Measurements from ENCODE around the gene MRPL40.

Gene MRPL40

GRCh38 chr22:19467912-19468311 is 35.6 kb downstream of the MRPL40 start:
- H3K9me3 Mint-ChIP-seq: no peaks in the 10 kb centered on the region

GRCh38 chr22:19469421-19469820 is 37.1 kb downstream of the MRPL40 start:
- Mint-ChIP-seq H3K4me3 (no peak overlapping the region), H3K27ac (no peak overlapping the region), H3K9me3 (no peaks in the 10 kb centered on the region), H3K4me1 (no peaks in the 10 kb centered on the region), H3K27me3 (ENCODE audit: low read depth, poor library complexity) (no peaks in the 10 kb centered on the region), H3K36me3 (ENCODE audit: low read depth) (peaks cover 46% of the 10 kb centered on the region)
- DNase-seq: no peak
- TF ChIP-seq CTCF (IDR thresholded peaks at IDR 0.05): no peak

More at GRCh38 chr22:19467912-19468311, 35.6 kb downstream of the MRPL40 start:
- H3K4me1 Mint-ChIP-seq: no peaks in the 10 kb centered on the region
- no peaks in the 10 kb centered on the region for H3K27me3 Mint-ChIP-seq (ENCODE audit: low read depth, poor library complexity)
- no peak for DNase-seq
- H3K36me3 Mint-ChIP-seq (ENCODE audit: low read depth): peaks cover 43% of the 10 kb centered on the region
- no peak overlapping the region for H3K4me3 Mint-ChIP-seq
- no peak for TF ChIP-seq CTCF (IDR thresholded peaks at IDR 0.05)
- H3K27ac Mint-ChIP-seq: no peak overlapping the region

- no peak for DNase-seq
- Mint-ChIP-seq H3K9me3 (no peaks in the 10 kb centered on the region), H3K4me1 (no peaks in the 10 kb centered on the region), H3K27ac (no peak overlapping the region), H3K4me3 (no peak overlapping the region), H3K27me3 (ENCODE audit: low read depth, poor library complexity) (no peaks in the 10 kb centered on the region), H3K36me3 (ENCODE audit: low read depth) (peaks cover 46% of the 10 kb centered on the region)
- TF ChIP-seq CTCF (IDR thresholded peaks at IDR 0.05): no peak
Measured at GRCh38 chr22:19470010-19470409, 37.7 kb downstream of the MRPL40 start.

GRCh38 chr22:19471572-19471971 is 39.2 kb downstream of the MRPL40 start:
- no peaks in the 10 kb centered on the region for H3K9me3 Mint-ChIP-seq
- H3K36me3 Mint-ChIP-seq (ENCODE audit: low read depth): peaks cover 41% of the 10 kb centered on the region
- no peaks in the 10 kb centered on the region for H3K4me1 Mint-ChIP-seq
- no peak overlapping the region for H3K4me3 Mint-ChIP-seq
- TF ChIP-seq CTCF (IDR thresholded peaks at IDR 0.05): no peak
- DNase-seq: no peak
- H3K27ac Mint-ChIP-seq: no peak overlapping the region
- no peaks in the 10 kb centered on the region for H3K27me3 Mint-ChIP-seq (ENCODE audit: low read depth, poor library complexity)

GRCh38 chr22:19472233-19472632 is 39.9 kb downstream of the MRPL40 start:
- Mint-ChIP-seq H3K27me3 (ENCODE audit: low read depth, poor library complexity) (no peaks in the 10 kb centered on the region), H3K4me1 (peaks cover 4% of the 10 kb centered on the region), H3K36me3 (ENCODE audit: low read depth) (peaks cover 41% of the 10 kb centered on the region), H3K4me3 (no peak overlapping the region), H3K9me3 (no peaks in the 10 kb centered on the region), H3K27ac (no peak overlapping the region)
- TF ChIP-seq CTCF (IDR thresholded peaks at IDR 0.05): no peak
- DNase-seq: no peak

GRCh38 chr22:19473578-19473977 is 41.2 kb downstream of the MRPL40 start:
- H3K4me3 Mint-ChIP-seq: no peak overlapping the region
- H3K27me3 Mint-ChIP-seq (ENCODE audit: low read depth, poor library complexity): no peaks in the 10 kb centered on the region
- H3K27ac Mint-ChIP-seq: no peak overlapping the region
- H3K4me1 Mint-ChIP-seq: peaks cover 15% of the 10 kb centered on the region
- no peak for TF ChIP-seq CTCF (IDR thresholded peaks at IDR 0.05)
- H3K36me3 Mint-ChIP-seq (ENCODE audit: low read depth): peaks cover 34% of the 10 kb centered on the region
- H3K9me3 Mint-ChIP-seq: no peaks in the 10 kb centered on the region
- no peak for DNase-seq

Data from nephron progenitor cell (in vitro differentiated cells).